ENCODE measurements around the gene AKAP7. TPM values are rescaled to one million over a fixed set of nuclear protein-coding genes. Genes with fewer than 3 reads are reported as not detected.

The AKAP7 gene
- total RNA-seq, 1 donor from 2014 or later = 15.5 TPM

GRCh38 chr6:131212913-131213312 is 77.6 kb downstream of the AKAP7 start:
- Mint-ChIP-seq H3K36me3 (no peaks in the 10 kb centered on the region), H3K9me3 (no peaks in the 10 kb centered on the region), H3K4me3 (no peak overlapping the region), H3K4me1 (no peaks in the 10 kb centered on the region), H3K27ac (no peak overlapping the region), H3K27me3 (ENCODE audit: insufficient read depth, low read depth) (no peaks in the 10 kb centered on the region)
- Histone ChIP-seq H3K9me3 (ENCODE audit: low read depth) (no peaks in the 10 kb centered on the region), H3K4me3 (no peak overlapping the region), H3K9ac (no peak overlapping the region), H3K27ac (no peak overlapping the region), H3F3A (ENCODE audit: low read depth) (no peaks in the 10 kb centered on the region), H3K27me3 (no peaks in the 10 kb centered on the region), H3K4me2 (no peak overlapping the region), H3K4me1 (peaks cover 5% of the 10 kb centered on the region), H4K20me1 (ENCODE audit: low read depth) (no peaks in the 10 kb centered on the region), H3K79me2 (ENCODE audit: low read depth) (no peaks in the 10 kb centered on the region), H3K36me3 (no peaks in the 10 kb centered on the region), H2AFZ (replicated peaks) (no peak overlapping the region)
- DNase-seq (ENCODE audit: low spot score) = no peak
- TF ChIP-seq EZH2 (IDR thresholded peaks at IDR 0.05) (no peak), EZH2phosphoT487 (IDR thresholded peaks at IDR 0.05) (no peak), CTCF (IDR thresholded peaks at IDR 0.05) (no peak)

GRCh38 chr6:131213501-131213990 is 78.3 kb downstream of the AKAP7 start:
- TF ChIP-seq EZH2phosphoT487 (IDR thresholded peaks at IDR 0.05) = no peak
- TF ChIP-seq CTCF (IDR thresholded peaks at IDR 0.05) = no peak
- no peak for TF ChIP-seq EZH2 (IDR thresholded peaks at IDR 0.05)
- H3K4me2 ChIP-seq = no peak overlapping the region
- H3K9me3 ChIP-seq (ENCODE audit: low read depth) = no peaks in the 10 kb centered on the region
- no peaks in the 10 kb centered on the region for H3F3A ChIP-seq (ENCODE audit: low read depth)
- Mint-ChIP-seq H3K4me1 (no peaks in the 10 kb centered on the region), H3K27ac (no peak overlapping the region), H3K9me3 (no peaks in the 10 kb centered on the region), H3K27me3 (ENCODE audit: insufficient read depth, low read depth) (no peaks in the 10 kb centered on the region), H3K4me3 (no peak overlapping the region), H3K36me3 (no peaks in the 10 kb centered on the region)
- H3K36me3 ChIP-seq = no peaks in the 10 kb centered on the region
- H3K4me3 ChIP-seq = no peak overlapping the region
- H3K4me1 ChIP-seq = peaks cover 5% of the 10 kb centered on the region
- H2AFZ ChIP-seq (replicated peaks) = no peak overlapping the region
- no peak overlapping the region for H3K27ac ChIP-seq
- H3K79me2 ChIP-seq (ENCODE audit: low read depth) = no peaks in the 10 kb centered on the region
- no peaks in the 10 kb centered on the region for H4K20me1 ChIP-seq (ENCODE audit: low read depth)
- H3K9ac ChIP-seq = no peak overlapping the region
- peak; percentile 2 for DNase-seq (ENCODE audit: low spot score)
- H3K27me3 ChIP-seq = no peaks in the 10 kb centered on the region

GRCh38 chr6:131215219-131215618 is 80.0 kb downstream of the AKAP7 start:
- Histone ChIP-seq H3K9me3 (ENCODE audit: low read depth) (no peaks in the 10 kb centered on the region), H3K4me3 (no peak overlapping the region), H3K4me1 (peaks cover 5% of the 10 kb centered on the region)

More at GRCh38 chr6:131215219-131215618, 80.0 kb downstream of the AKAP7 start:
- Histone ChIP-seq H3K36me3 (no peaks in the 10 kb centered on the region), H3K27me3 (no peaks in the 10 kb centered on the region), H3K27ac (no peak overlapping the region), H4K20me1 (ENCODE audit: low read depth) (no peaks in the 10 kb centered on the region), H3K79me2 (ENCODE audit: low read depth) (no peaks in the 10 kb centered on the region), H3F3A (ENCODE audit: low read depth) (no peaks in the 10 kb centered on the region), H3K9ac (no peak overlapping the region), H2AFZ (replicated peaks) (no peak overlapping the region), H3K4me2 (no peak overlapping the region)
- H3K27me3 Mint-ChIP-seq (ENCODE audit: insufficient read depth, low read depth) = no peaks in the 10 kb centered on the region
- DNase-seq (ENCODE audit: low spot score) = no peak
- no peak overlapping the region for H3K4me3 Mint-ChIP-seq
- TF ChIP-seq EZH2 (IDR thresholded peaks at IDR 0.05) (no peak), EZH2phosphoT487 (IDR thresholded peaks at IDR 0.05) (no peak), CTCF (IDR thresholded peaks at IDR 0.05) (no peak)
- no peaks in the 10 kb centered on the region for H3K9me3 Mint-ChIP-seq
- no peaks in the 10 kb centered on the region for H3K36me3 Mint-ChIP-seq
- H3K4me1 Mint-ChIP-seq = no peaks in the 10 kb centered on the region
- no peak overlapping the region for H3K27ac Mint-ChIP-seq
